GM19463 (cell line): ENCODE measurements around the gene APOL1.
"Not testable (repeated sequence)": the region's sequence is repeated elsewhere in the genome, so short reads cannot be mapped to it uniquely, and the experiment has no call there.

Experiments used
- ATAC-seq: cut with Tn5 transposase; IDR thresholded peaks from one replicate; pipeline ENCODE4 v1.9.1; 2021; ENCODE audit warnings: mild to moderate bottlenecking, moderate library complexity; ENCODE audit not compliant: unreplicated experiment

The APOL1 gene

GRCh38 chr22:36252754-36253522, at the start of gene APOL1:
TSS of gene APOL1 (plus strand) at chr22:36253133. CDS start at chr22:36254956, 1,823 bp downstream.
- peak; percentile 78 for ATAC-seq

GRCh38 chr22:36203441-36203840, 49.5 kb upstream of the APOL1 start:
- ATAC-seq = not testable (repeated sequence)

- ATAC-seq = no peak
Observed at GRCh38 chr22:36204001-36204631, 48.8 kb upstream of the APOL1 start.

- ATAC-seq = no peak
Observed at GRCh38 chr22:36204632-36205015, 48.3 kb upstream of the APOL1 start.

GRCh38 chr22:36205573-36205972, 47.4 kb upstream of the APOL1 start:
- not testable (repeated sequence) for ATAC-seq

GRCh38 chr22:36206255-36206654, 46.7 kb upstream of the APOL1 start:
- ATAC-seq = no peak

- no peak for ATAC-seq
Observed at GRCh38 chr22:36208162-36208765, 44.7 kb upstream of the APOL1 start.

- no peak for ATAC-seq
Observed at GRCh38 chr22:36208914-36209313, 44.0 kb upstream of the APOL1 start.

GRCh38 chr22:36209488-36209908, 43.4 kb upstream of the APOL1 start:
- not testable (repeated sequence) for ATAC-seq

GRCh38 chr22:36210224-36210623, 42.7 kb upstream of the APOL1 start:
- no peak for ATAC-seq

- no peak for ATAC-seq
Observed at GRCh38 chr22:36211237-36211861, 41.6 kb upstream of the APOL1 start.

- ATAC-seq = no peak
Observed at GRCh38 chr22:36212901-36213300, 40.0 kb upstream of the APOL1 start.

GRCh38 chr22:36213586-36213985, 39.3 kb upstream of the APOL1 start:
- ATAC-seq = no peak

GRCh38 chr22:36215981-36216380, 37.0 kb upstream of the APOL1 start:
- ATAC-seq = no peak

GRCh38 chr22:36218648-36219193, 34.2 kb upstream of the APOL1 start:
- no peak for ATAC-seq

GRCh38 chr22:36220451-36220921, 32.4 kb upstream of the APOL1 start:
- ATAC-seq = no peak

GRCh38 chr22:36221799-36222751, 30.9 kb upstream of the APOL1 start:
- ATAC-seq = no peak

- ATAC-seq = no peak
Observed at GRCh38 chr22:36222887-36223450, 30.0 kb upstream of the APOL1 start.

- no peak for ATAC-seq
Observed at GRCh38 chr22:36223504-36223903, 29.4 kb upstream of the APOL1 start.

- ATAC-seq = no peak
Observed at GRCh38 chr22:36224245-36224644, 28.7 kb upstream of the APOL1 start.
